IMR-90 (cell line): ENCODE data around the gene OR5L1. TPM values are rescaled to one million over a fixed set of nuclear protein-coding genes. Genes with fewer than 3 reads are reported as not detected.

Experiments used
- ATAC-seq: fragments of 200-7000 bp; cut with Tn5 transposase; 2 replicates; pipeline ENCODE4 v1.9.1; 2020; ENCODE audit warnings: low read depth, mild to moderate bottlenecking, moderate library complexity
- BruUV-seq: library from RNA; stranded (reverse); fragments of 400-500 nt; replicated peaks from 2 replicates; lab custom pipeline; 2021; lab: Mats Ljungman, UMichigan
- CTCF ChIA-PET: fragments of 300-600 bp; formaldehyde crosslinking; extraction: SDS; loops from one replicate; lab custom pipeline; 2021; ENCODE audit warnings: antibody characterized with exemption; lab: Yijun Ruan, JAX
- POLR2A ChIA-PET: fragments of 300-600 bp; sonication (Branson Sonifier 250); formaldehyde crosslinking; loops from one replicate; lab custom pipeline; 2022; ENCODE audit warnings: antibody characterized with exemption; ENCODE audit not compliant: unreplicated experiment; lab: Charles Lee
- DNase-seq: peaks from one replicate; pipeline ENCODE4 v3.0.0; 2013
- H2AFZ ChIP-seq: replicated peaks from 2 replicates; pipeline ENCODE3; 2013; ENCODE audit warnings: low read length, mild to moderate bottlenecking; ENCODE audit not compliant: poor library complexity
- H2AK5ac ChIP-seq: 2 replicates; pipeline ENCODE4 v1.6.1; 2013; ENCODE audit warnings: low read depth, low read length, inconsistent platforms
- H2AK9ac ChIP-seq: replicated peaks from 2 replicates; pipeline ENCODE3; 2013; ENCODE audit warnings: mild to moderate bottlenecking, low read depth, low read length, moderate library complexity; ENCODE audit not compliant: poor library complexity
- H2BK120ac ChIP-seq: 2 replicates; pipeline ENCODE4 v1.6.1; 2013; ENCODE audit warnings: low read depth, low read length, inconsistent platforms
- H2BK15ac ChIP-seq: 3 replicates; pipeline ENCODE4 v1.6.1; 2013; ENCODE audit warnings: low read depth, low read length, inconsistent platforms
- H2BK20ac ChIP-seq: 2 replicates; pipeline ENCODE4 v1.6.1; 2013; ENCODE audit warnings: low read depth, mild to moderate bottlenecking, inconsistent platforms, low read length, moderate library complexity
- H2BK5ac ChIP-seq: 2 replicates; pipeline ENCODE4 v1.6.1; 2013; ENCODE audit warnings: mild to moderate bottlenecking, low read depth, low read length, inconsistent platforms; ENCODE audit not compliant: poor library complexity, severe bottlenecking
- H3K14ac ChIP-seq: replicated peaks from 2 replicates; pipeline ENCODE4 v1.6.1; 2013; ENCODE audit warnings: low read depth, low read length, inconsistent platforms
- H3K18ac ChIP-seq: 2 replicates; pipeline ENCODE4 v1.6.1; 2013; ENCODE audit warnings: low read depth, low read length, control low read depth
- H3K23ac ChIP-seq: 2 replicates; pipeline ENCODE4 v1.6.1; 2013; ENCODE audit warnings: low read depth, low read length, inconsistent platforms
- H3K27ac ChIP-seq: 2 replicates; pipeline ENCODE4 v1.5.1; 2013; ENCODE audit warnings: mild to moderate bottlenecking, control low read depth, low read length; ENCODE audit not compliant: insufficient read depth
- H3K27me3 ChIP-seq: 2 replicates; pipeline ENCODE4 v1.6.1; 2013; ENCODE audit warnings: low read length; ENCODE audit not compliant: control insufficient read depth, insufficient read depth
- H3K36me3 ChIP-seq: 2 replicates; pipeline ENCODE4 v1.6.1; 2013; ENCODE audit warnings: low read length, mixed read lengths; ENCODE audit not compliant: control insufficient read depth, insufficient read depth
- H3K4ac ChIP-seq: 2 replicates; pipeline ENCODE4 v1.6.1; 2013; ENCODE audit warnings: low read depth, low read length, inconsistent platforms
- H3K4me1 ChIP-seq: 2 replicates; pipeline ENCODE4 v1.6.1; 2013; ENCODE audit warnings: low read length, mixed read lengths; ENCODE audit not compliant: control insufficient read depth, insufficient read depth
- H3K4me2 ChIP-seq: 2 replicates; pipeline ENCODE4 v1.6.1; 2013; ENCODE audit warnings: low read depth, mild to moderate bottlenecking, control low read depth, low read length, moderate library complexity
- H3K4me3 ChIP-seq: 2 replicates; pipeline ENCODE4 v1.5.1; 2013; ENCODE audit warnings: low read depth, mild to moderate bottlenecking, control low read depth, low read length, moderate library complexity; ENCODE audit not compliant: insufficient read depth
- H3K56ac ChIP-seq: 2 replicates; pipeline ENCODE4 v1.6.1; 2013; ENCODE audit warnings: low read length, inconsistent platforms; ENCODE audit not compliant: insufficient read depth; ENCODE audit errors: extremely low read depth
- H3K79me1 ChIP-seq, 2 experiments: 2 replicates each; pipeline ENCODE4 v1.6.1; 2013; ENCODE audit warnings: low read length in 2 of 2, inconsistent platforms in 1 of 2, low read depth in 1 of 2
- H3K9ac ChIP-seq: 2 replicates; pipeline ENCODE4 v1.6.1; 2013; ENCODE audit warnings: low read depth, low read length, control low read depth
- H3K9me1 ChIP-seq: 2 replicates; pipeline ENCODE4 v1.6.1; 2013; ENCODE audit warnings: low read length, inconsistent platforms; ENCODE audit not compliant: insufficient read depth
- H3K9me3 ChIP-seq: 2 replicates; pipeline ENCODE4 v1.6.1; 2013; ENCODE audit warnings: low read length; ENCODE audit not compliant: control insufficient read depth, insufficient read depth
- H4K20me1 ChIP-seq: 2 replicates; pipeline ENCODE4 v1.6.1; 2013; ENCODE audit warnings: low read length, inconsistent platforms; ENCODE audit not compliant: insufficient read depth
- H4K5ac ChIP-seq: 2 replicates; pipeline ENCODE4 v1.6.1; 2013; ENCODE audit warnings: mild to moderate bottlenecking, low read depth, low read length, control low read depth
- H4K8ac ChIP-seq, 2 experiments: 2 replicates each; pipeline ENCODE4 v1.6.1; 2013; ENCODE audit warnings: low read depth in 2 of 2, low read length in 2 of 2, control low read depth in 1 of 2, inconsistent platforms in 1 of 2
- H4K91ac ChIP-seq: 2 replicates; pipeline ENCODE4 v1.6.1; 2013; ENCODE audit warnings: low read depth, low read length, inconsistent platforms; ENCODE audit not compliant: insufficient read depth
- BHLHE40 ChIP-seq: fragments of 150-350 bp; IDR thresholded peaks from 2 replicates; pipeline ENCODE4 v1.6.1; 2016; ENCODE audit warnings: mild to moderate bottlenecking, low read depth, low read length
- ELK1 ChIP-seq: fragments of 150-350 bp; IDR thresholded peaks from 2 replicates; pipeline ENCODE4 v1.6.1; 2016; ENCODE audit warnings: low read depth, mild to moderate bottlenecking, low read length, moderate library complexity, borderline replicate concordance
- MAFK ChIP-seq: IDR thresholded peaks from 2 replicates; pipeline ENCODE4 v1.6.1; 2012; ENCODE audit warnings: low read depth, low read length, improper control_type of control experiment
- SMC3 ChIP-seq: fragments of 150-350 bp; IDR thresholded peaks from 2 replicates; pipeline ENCODE4 v1.6.1; 2016; ENCODE audit warnings: low read depth, mild to moderate bottlenecking, antibody characterized with exemption, low read length, moderate library complexity
- WGBS, 2 experiments: methylation state at CpG; one replicate each; pipeline versions ENCODE4 v1.1.5 to v1.1.7; 2013; ENCODE audit warnings: missing lambda C conversion rate in 2 of 2; ENCODE audit not compliant: insufficient read length in 1 of 2; ENCODE audit errors: extremely low coverage in 2 of 2; 5-methylcytosine and 5-hydroxymethylcytosine counted together
- dilution Hi-C: fragments of 300-500 bp; cut with HindIII; formaldehyde crosslinking; loops from one replicate; pipeline ENCODE4 v1.14.3; 2018; ENCODE audit warnings: low sequenced_read_pairs; ENCODE audit not compliant: unreplicated experiment
- in situ Hi-C: fragments of 300-500 bp; cut with MboI; formaldehyde crosslinking; loops from 3 replicates; pipeline ENCODE4 v1.14.3; 2019; ENCODE audit warnings: low sequenced_read_pairs, inconsistent platforms, mixed read lengths
- intact Hi-C: fragments of 100-400 bp; cut with micrococcal nuclease; formaldehyde crosslinking; loops from 2 replicates; pipeline ENCODE4 v1.10.0; 2022
- polyA plus RNA-seq, 3 experiments: library from polyadenylated mRNA; depleted of rRNA; stranded (reverse); fragments of >200 nt; gene quantifications; 2 replicates each; pipeline ENCODE4 v1.2.3, GENCODE V29; 2012; ENCODE audit warnings: low replicate concordance in 1 of 3
- total RNA-seq: library from RNA; depleted of rRNA; stranded (reverse); fragments of >200 nt; gene quantifications from 2 replicates; pipeline ENCODE4 v1.2.3, GENCODE V29; 2012

OR5L1 gene
- total and polyA plus RNA-seq, 2 of the 4 experiments (the other 2 are of a cell fraction): not detected

- no peaks in the 10 kb centered on the region for H3K36me3 ChIP-seq
- TF ChIP-seq ELK1: no peak
- TF ChIP-seq MAFK: no peak
- no peak for TF ChIP-seq BHLHE40
- TF ChIP-seq SMC3: no peak
Measured at GRCh38 chr11:55793321-55793720, 17.8 kb upstream of the OR5L1 start.

More at GRCh38 chr11:55793321-55793720, 17.8 kb upstream of the OR5L1 start:
- no peaks in the 10 kb centered on the region for H3K79me1 ChIP-seq
- H3K56ac ChIP-seq: no peak overlapping the region
- H4K91ac ChIP-seq: no peak overlapping the region
- no peak overlapping the region for H2AK5ac ChIP-seq
- DNase-seq (no peak), ATAC-seq (no peak)
- no peaks in the 10 kb centered on the region for H4K20me1 ChIP-seq
- intact Hi-C loops: loop anchor here (10.0 kb wide), 1 partner anchor 49 kb away; no protein-coding TSS in a partner anchor
- H3K27ac ChIP-seq: no peak overlapping the region
- H2AK9ac ChIP-seq: no peak overlapping the region
- no peak overlapping the region for H2BK5ac ChIP-seq
- H3K14ac ChIP-seq: no peak overlapping the region
- ChIA-PET CTCF (no interaction called here), POLR2A (no interaction called here)
- H2BK20ac ChIP-seq: no peak overlapping the region
- H3K4me3 ChIP-seq: no peak overlapping the region
- no peak overlapping the region for H2BK120ac ChIP-seq
- dilution Hi-C loops: no loop called here
- H3K9me1 ChIP-seq: no peaks in the 10 kb centered on the region
- 0% methylated on average over 1 of the region's 2 CpGs; no CpG with 5 or more reads in 1 of the 2 experiments for WGBS, 2 experiments
- no peak overlapping the region for H3K18ac ChIP-seq
- no peaks in the 10 kb centered on the region for H3K27me3 ChIP-seq
- no peak overlapping the region for H4K5ac ChIP-seq
- in situ Hi-C loops: no loop called here
- H4K8ac ChIP-seq: no peak overlapping the region
- H3K4ac ChIP-seq: no peak overlapping the region
- no peaks in the 10 kb centered on the region for H3K4me1 ChIP-seq
- no peak overlapping the region for H2AFZ ChIP-seq
- no peak overlapping the region for H2BK15ac ChIP-seq
- H3K4me2 ChIP-seq: no peak overlapping the region
- no TSS peak for BruUV-seq
- no peak overlapping the region for H3K23ac ChIP-seq
- H3K9ac ChIP-seq: no peak overlapping the region
- peaks cover 2% of the 10 kb centered on the region for H3K9me3 ChIP-seq
